Activated naive CD4-positive, alpha-beta T cell treated with anti-CD3 and anti-CD28 coated beads, Interleukin-2, amount 50 U/mL, for 16 hours (primary cell): ENCODE data around the gene DIP2B.

ENCODE experiments used
- DNase-seq: peaks from one replicate; pipeline ENCODE4 v3.0.0-alpha.2; 2020

DIP2B gene

DNA sequence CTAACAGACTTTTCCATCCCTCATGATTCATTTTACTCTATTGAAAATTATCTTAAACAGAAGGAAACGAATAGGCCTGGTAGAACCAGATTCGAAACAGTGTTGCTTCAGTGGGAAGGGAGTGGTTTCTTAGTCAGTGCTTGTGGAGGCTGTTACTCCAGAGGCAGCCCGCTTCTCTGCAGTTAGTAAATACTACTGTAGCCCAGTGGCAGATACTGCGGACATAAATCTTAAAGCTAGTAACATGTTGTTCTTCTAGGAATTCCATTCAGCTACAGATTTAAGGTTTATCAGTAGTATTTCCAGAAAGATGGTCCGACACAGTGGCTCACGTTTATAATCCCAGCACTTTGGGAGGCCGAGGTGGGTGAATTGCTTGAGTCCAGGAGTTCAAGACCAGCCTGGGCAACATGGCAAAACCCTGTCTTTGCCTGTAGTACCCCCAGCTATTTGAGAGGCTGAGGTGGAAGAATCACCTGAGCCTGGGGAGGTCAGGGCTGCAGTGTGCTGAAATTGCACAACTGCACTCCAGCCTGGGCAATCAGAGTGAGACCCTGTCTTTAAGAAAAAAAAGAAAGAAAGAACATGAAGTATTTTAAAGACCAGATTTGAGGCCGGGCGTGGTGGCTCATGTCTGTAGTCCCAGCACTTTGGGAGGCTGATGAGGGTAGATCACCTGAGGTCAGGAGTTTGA lies 45.9 kb downstream of the DIP2B start:
- no peak for DNase-seq

DNA sequence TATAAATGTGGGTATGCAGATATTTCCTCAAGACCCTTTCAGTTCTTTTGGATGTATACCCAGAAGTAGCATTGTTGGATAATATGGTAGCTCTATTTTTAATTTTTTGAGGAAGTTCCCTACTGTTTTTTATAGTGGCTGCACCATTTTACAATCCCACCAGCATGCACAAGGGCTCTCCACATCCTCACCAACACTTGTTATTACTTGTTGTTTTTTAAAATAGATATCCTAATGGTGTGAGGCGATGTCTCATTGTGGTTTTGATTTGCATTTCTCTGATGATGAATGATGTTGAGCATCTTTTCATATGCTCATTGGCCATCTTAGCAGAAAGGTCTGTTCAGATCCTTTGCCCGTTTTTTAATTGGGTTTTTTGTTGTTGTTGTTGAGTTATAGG lies 47.1 kb downstream of the DIP2B start:
- no peak for DNase-seq

DNA sequence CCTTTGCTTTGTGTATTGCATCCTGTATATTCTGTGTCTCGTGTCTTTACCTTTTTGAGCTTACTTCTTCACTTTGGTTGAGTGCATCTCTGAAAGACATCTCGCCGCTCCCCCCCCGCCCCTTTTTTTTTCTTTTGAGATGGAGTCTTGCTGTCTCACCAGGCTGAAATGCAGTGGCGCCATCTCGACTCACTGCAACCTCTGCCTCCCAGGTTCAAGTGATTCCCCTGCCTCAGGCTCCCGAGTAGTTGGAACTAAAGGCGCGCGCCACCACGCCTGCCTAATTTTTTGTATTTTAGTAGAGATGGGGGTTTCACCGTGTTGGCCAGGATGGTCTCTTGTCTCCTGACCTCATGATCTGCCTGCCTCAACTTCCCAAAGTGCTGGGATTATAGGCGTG lies 49.9 kb downstream of the DIP2B start:
- DNase-seq: no peak

DNA sequence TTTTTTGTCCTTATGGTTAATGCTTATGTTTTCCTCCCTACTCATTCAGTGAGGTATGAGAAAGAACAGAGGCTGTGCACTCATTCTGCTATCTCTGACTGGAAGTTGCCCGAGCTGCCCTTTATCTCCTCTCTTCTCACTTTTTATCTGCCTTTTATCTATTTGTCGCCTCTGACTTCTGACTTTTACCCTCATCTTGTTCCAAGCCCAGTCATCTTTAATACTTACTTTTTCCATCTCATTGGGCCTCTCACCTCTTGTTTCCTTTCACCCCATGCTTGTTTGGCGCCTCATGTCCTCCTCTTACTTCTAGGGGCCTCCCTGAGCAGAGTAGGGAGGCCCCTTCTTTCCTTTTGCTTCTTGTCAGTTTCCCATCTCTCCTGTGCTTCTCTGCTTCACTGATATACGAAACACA lies 50.7 kb downstream of the DIP2B start:
- peak; percentile 52 for DNase-seq

DNA sequence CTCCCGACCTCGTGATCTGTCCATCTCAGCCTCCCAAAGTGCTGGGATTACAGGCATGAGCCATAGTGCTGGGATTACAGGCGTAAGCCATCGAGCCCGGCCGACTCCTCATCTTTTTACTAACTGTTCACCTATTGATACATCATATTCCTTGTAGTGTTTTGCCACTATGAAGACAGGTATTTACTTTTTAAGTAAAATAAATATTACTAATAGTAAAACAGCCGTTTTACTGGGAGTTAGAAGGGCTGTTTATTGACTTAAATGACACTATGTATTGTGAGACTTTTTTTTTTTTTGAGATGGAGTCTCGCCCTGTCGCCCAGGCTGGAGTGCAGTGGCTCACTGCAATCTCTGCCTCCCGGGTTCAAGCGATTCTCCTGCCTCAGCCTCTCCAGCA lies 51.5 kb downstream of the DIP2B start:
- DNase-seq: no peak

DNA sequence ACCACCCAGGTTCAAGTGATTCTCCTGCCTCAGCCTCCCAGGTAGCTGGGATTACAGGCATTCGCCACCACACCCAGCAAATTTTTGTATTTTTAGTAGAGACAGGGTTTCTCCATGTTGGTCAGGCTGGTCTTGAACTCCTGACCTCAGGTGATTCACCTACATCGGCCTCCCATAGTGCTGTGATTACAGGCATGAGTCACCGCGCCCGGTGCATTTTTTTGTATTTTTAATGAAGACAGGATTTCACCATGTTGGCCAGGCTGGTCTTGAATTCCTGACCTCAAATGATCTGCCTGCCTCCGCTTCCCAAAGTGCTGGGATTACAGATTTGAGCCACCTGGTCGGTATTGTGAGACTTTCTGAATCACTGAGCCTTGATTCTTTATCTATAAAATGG lies 52.0 kb downstream of the DIP2B start:
- peak; percentile 20 for DNase-seq

DNA sequence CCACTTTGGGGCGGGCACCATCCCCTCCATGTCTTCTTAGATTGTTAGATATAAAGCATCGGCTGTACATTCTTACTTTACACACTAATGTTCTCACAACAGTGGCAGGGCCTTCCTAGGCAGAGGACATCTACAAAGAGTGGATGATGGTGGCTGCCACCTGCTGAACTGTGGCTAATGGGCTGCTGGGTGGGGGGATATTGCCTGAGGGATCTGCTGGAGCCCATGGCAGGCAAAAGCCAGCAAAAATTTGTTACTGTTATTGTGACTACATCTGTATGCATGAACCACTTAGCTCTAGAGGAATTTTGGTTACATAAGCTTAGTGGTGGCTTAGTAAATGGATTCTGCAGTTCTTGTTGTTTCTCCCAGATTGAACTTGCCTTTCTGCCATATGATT lies 52.6 kb downstream of the DIP2B start:
- no peak for DNase-seq

DNA sequence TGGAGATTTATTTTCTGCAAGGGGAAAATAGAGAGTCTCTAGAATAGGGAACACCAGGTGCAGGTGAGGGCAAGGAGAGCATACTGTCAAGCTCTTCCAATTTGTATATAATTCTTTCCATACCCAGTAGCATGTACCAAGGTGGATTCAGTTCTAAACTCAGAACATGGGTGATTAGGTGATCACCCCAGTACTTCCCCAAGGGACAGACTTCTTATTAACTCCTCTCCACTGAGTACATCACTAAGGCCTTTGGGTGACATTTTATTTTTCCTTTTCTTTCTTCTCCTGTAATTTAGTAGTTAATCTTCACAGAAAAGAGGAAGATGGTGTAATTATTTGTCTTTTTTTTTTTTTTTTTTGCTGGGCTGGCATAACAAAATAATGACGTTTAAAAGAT lies 54.2 kb downstream of the DIP2B start:
- no peak for DNase-seq

DNA sequence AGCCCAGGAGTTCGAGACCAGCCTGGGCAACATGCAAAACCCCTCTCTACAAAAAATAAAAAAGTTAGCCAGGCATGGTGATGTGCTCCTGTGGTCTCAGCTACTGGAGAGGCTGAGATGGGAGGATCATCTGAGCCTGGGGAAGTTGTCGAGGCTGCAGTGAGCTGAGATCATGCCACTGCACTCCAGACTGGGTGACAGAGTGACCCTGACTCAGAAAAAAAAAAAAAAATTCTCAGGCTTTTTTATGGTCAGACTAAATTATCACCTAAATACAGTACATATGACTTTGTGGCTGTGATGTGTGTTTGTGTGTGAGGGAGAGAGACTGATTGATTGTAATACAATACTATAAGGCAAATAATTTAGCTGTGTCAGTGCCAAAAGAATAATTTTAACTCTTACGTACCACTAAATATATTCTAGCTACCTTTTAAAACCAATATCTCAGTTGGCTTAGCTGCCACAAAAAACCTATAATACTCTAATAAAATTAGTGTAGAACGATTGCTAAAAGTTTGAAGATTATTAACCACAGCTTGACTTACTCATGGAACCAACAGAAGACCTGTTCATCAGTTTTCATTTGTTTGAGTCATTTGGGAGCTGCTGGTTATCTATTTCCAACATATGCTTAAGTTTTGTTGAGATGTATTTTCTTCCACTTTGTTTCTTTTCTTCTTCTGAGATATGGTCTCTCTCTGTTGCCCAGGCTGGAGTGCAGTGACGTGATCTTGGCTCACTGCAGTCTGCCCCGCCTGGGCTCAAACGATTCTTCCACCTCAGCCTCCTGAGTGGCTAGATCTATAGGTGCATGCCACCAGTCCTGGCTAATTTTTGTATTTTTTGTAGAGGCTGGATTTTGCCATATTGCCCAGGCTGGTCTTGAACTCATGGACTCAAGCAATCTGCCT lies 58.0 kb downstream of the DIP2B start:
- no peak for DNase-seq

DNA sequence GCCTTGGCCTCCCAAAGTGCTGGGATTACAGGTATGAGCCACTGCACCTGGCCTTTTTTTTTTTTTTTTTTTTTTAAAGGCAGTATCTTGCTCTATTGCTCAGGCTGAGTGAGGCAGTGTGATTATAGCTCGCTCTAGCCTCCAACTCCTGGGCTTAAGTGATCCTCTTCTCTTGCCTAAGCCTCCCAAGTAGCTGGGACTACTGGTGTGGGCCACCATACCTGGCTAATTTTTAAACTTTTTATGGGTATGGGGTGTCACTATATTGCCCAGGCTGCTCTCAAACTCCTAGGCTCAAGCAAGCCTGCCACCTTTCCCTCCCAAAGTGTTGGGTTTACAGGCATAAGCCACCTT lies 58.6 kb downstream of the DIP2B start:
- no peak for DNase-seq

DNA sequence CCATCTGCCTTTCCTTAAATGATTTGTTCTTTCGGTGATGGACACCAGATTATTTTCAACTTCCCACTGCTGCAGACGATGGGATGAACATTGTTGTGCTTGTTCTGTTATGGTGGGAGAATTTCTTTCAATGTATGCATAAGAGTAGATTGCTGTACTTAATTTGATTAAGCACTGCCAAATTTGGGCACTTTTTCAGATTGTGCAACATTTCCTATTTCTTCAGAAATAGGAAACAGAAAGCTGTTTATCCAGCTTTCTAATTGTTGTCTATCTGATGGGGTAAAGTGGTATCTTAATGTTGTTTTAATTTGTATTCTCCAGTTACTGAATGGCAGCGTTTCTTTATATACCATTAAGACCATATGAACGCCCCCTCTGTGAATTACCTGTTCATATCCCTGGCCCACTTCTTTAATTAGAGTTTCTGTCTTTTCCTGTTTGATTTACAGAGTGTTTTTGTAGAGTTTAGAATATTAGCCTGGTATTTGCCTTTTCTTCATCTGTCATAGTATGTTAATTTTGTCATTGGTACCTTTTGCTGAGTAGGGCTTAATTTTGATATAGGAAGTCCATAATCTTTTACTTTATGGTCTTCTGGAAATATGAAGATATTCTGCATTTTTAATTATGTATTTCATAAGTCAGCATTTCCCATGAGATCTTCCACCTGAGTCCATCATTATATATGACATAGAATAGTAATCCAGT lies 59.6 kb downstream of the DIP2B start:
- DNase-seq: no peak

DNA sequence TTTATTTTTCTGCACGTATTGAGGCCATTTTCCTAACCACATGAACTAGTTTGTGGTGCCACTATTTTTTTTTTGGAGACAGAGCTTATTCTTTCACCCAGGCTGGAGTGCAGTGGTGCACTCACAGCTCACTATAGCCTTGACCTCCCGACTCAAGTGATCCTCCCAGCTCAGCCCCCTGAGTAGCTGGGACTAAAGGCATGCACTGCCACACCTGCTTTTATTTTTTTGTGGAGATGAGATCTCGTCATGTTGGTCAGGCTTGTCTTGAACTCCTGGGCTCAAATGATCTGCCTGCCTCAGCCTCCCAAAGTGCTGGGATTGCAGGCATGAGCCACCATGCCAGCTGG lies 60.1 kb downstream of the DIP2B start:
- DNase-seq: no peak

DNA sequence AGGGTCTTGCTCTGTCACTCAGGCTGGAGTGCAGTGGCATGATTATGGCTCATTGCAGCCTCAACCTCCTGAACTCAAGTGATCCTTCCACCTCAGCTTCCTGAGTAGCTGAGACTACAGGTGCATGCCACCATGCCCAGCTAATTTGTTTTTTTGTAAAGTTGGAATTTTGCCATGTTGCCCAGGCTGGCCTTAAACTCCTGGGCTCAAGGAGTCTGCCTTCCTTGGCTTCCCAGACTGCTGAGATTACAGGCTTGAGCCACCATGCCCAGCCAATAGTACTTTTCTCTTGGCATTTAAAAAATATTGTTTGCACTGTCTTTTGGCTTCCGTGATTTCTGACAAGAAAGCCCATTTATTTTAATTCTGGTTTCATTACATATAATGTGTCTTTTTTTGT lies 61.3 kb downstream of the DIP2B start:
- no peak for DNase-seq

DNA sequence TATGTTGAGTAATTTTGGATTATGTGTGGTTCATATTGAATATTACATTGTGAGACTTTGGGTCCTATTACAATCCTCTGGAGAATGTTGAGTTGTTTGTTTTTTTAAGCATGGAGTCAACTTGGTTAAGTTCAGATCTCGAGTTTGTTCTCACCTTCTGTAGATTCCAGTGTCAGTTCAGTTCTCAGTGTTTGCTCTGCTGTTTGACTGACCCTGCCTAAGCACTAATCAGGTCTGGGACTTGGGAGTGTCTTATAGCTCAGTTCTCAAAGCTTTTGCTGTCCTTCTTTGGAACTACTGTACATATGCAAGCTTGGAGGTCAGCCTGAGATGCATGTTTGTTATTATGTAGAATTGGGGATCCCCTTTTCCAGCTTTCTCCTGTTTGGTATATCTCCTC lies 63.1 kb downstream of the DIP2B start:
- no peak for DNase-seq

DNA sequence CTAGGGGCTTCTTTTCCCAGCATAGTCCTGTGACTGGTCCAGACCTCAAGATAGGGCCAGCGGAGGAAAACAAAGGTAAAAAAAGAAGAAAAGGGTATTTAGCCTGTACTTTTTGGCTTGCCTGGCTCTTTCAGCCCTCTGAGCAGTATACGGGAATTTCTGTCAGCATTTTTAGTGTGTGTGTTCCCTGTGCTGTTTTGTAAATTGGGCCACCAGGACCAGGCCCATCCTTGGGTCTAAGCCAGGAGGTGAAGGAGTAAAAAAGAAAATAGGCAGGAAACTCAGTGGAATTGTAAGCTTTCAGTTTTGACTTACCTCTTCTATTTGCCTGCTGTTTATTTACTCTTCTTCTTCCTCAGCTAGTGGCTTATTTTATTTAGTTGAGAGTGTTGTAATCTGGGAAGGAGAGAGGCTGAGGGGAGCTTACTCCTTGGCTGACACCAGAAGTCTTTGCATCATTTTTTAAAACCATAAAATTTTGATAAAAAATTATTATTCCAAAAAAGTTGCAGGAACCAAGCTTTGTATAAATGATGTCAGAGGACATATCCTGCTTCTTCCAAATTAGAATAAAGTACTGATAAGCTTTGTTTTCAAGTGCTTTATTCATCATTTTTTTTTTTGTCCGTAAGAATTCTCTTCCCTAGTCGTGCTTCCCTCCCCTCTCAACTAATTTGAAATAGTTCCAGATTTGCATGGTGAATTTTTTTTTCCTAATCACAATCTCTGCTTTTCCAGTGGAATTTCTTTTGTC lies 63.7 kb downstream of the DIP2B start:
- DNase-seq: no peak

DNA sequence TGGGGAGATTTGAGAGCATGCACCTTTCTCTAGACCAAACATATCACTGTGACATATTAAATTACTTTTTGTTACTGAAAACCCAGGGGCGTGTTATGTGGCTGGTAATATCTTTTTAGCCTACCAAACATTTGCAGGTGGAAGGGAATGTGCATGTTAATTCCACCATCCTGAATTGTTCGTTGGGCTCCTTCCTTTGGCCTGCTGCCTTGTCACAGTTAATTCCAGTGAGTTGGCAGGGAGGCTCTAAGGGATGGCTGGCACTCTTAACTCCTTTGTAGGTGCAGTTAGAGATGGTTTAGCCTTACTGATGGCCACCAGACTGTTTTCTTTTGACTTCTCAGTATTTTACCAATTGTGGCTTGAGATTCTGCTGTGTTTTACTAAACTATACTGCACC lies 64.5 kb downstream of the DIP2B start:
- no peak for DNase-seq

DNA sequence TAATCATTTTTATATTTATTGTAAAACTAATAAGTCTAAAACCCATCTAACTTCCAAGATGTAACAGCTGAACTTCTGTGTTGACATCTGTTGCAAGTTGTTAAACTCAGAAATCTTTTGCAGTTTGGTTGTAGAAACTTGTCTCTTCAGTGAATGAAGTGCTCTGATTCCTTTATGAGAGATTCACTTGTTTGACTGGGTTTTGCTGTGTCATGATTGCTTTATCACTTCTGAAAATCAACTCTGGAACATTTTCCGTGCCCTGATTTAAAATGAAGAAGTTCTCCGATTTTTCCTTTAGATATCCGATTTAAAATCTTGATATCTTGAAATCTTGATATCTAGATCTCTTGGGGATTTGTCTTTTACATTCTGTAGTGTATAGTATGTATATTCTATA lies 65.1 kb downstream of the DIP2B start:
- DNase-seq: no peak

DNA sequence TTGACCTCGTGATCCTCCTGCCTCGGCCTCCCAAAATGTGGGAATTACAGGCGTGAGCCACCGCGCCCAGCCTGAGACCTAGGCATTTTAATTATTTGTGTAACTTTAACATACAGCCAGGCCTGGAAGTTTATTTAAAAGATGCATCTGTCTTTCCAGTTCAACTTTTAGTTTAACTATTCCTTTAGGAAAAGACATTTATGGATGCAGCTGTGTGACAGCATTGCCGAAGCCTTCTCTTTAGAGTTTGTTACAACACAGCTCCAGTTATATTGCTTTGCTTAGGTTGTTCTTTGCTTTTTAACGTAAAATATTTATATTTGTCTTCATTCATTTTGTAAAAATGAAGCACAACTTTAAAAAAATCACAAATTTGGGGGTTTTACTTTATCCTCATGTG lies 67.0 kb downstream of the DIP2B start:
- no peak for DNase-seq

DNA sequence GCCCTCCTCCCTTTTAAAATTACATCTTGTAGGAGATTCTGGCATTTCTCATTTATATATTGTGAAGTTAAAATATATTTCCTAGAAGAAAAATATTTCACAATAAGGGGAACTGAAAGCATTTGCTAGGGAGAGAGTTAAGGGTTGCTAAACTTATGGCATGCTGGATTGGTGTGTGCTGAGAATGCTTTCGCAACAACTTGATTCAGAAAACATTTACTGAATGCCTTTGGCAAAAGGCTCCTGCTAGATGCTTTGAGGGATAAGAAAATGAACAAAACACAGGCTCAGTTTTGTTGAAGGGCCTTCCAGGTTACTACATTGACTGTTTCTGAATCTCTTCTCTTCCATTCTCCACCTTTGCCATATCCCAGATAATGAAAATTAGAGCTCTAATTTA lies 67.5 kb downstream of the DIP2B start:
- DNase-seq: no peak

DNA sequence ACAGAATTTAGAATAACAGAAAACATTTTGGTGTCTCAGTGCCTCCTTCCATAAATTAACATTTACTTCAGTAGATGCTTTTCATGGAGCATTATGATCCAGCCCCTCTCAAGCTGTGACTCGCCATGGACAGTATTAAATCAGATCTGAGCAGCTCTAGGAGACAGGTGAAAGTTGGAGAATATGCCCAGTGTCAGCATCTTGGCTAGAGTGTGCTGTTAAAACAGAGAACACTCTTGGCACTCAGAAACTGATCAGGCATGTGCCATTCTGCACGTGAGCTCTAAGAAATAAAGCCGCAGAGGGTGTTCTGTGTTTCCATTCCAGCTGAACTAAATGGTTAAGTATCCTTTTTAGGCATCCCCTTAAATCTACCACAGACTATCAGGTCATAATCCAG lies 68.0 kb downstream of the DIP2B start:
- no peak for DNase-seq

DNA sequence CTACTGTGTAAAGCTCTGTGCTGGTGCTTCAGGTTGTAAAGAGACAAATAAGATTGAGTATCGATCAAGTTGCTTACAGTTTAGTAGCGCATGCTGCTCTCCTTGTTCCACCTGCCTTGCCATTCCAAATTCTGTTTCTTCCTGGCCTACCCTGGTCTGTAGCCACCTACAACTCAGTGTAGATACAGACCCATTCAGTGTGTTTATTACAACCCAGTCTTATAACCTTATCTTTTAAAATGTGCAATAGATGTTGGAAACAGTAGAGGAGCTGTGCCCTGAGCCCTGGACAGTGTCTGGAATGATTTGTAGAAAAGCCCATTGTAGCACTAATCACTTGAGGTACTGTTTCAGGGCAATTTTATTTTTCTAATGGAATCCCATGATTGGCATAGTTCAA lies 68.5 kb downstream of the DIP2B start:
- DNase-seq: no peak

DNA sequence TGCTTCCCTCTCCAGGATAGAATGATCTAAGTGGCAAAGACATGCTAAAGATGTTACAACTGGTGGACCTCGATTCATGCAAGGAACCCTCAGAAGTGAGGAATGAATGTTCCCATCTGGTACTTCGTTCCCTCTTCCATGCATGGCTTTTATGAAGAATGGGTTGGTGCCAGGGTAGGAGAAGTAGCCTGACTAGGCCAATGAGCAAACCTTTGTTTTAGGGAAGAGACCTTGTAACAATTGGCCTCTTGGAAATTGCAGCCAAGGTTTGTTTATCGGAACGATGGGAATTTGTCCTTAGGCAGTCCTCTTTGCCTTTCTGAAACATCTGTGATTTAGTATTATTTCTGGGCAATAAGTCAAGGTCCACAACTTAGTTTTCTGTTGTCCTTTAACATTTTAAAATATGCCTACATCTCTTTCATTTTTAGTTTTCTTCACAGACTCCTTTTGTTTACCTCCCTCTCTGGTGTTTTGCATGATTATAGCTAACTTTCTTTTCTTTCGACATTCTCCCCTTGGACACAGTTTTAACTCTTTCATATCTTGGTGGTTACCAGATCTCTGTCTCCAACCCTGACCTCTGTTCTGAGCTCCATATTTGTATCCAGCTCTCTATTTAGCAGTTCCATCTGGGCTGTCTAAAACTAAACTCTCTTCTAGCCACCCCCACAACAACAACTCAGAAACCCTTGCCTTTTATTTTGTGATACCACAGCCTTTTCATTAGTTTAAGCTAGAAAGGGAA lies 70.0 kb downstream of the DIP2B start:
- no peak for DNase-seq
